Measurements from ENCODE around the gene UBE2Q1. TPM values are rescaled to one million over a fixed set of nuclear protein-coding genes. Genes with fewer than 3 reads are reported as not detected.
"Not testable (repeated sequence)": the region's sequence is repeated elsewhere in the genome, so short reads cannot be mapped to it uniquely, and the experiment has no call there.

UBE2Q1 gene
- total RNA-seq, 2 experiments from 2014 or later: 84.4 to 87.4 TPM

DNA sequence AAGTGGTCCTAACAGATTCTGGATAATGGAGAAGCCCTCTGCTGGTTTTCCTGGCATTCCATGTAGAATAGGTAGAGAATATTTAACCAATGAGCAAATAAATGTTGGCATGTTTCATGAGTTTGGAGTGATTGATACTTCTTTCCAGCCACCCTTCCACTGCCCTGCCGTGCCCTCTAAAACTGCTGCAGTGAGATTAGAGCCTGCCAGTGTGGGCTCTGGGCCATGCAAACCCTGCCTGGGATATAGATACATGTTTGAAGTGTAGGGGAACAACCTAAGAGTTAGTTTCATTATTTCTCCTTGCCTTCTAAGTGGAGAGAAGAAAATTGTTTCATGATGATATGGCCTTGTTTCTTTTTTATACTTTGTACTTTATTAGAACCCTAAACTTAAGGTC is 10.4 kb downstream of the UBE2Q1 start:
- peaks cover 8% of the 10 kb centered on the region for H3K4me1 Mint-ChIP-seq
- H3K9me3 Mint-ChIP-seq: no peaks in the 10 kb centered on the region
- no peak overlapping the region for H3K4me3 Mint-ChIP-seq
- no peak for DNase-seq
- no peak overlapping the region for H3K27ac Mint-ChIP-seq
- H3K27me3 Mint-ChIP-seq: no peaks in the 10 kb centered on the region
- H3K36me3 Mint-ChIP-seq: peaks cover 7% of the 10 kb centered on the region

DNA sequence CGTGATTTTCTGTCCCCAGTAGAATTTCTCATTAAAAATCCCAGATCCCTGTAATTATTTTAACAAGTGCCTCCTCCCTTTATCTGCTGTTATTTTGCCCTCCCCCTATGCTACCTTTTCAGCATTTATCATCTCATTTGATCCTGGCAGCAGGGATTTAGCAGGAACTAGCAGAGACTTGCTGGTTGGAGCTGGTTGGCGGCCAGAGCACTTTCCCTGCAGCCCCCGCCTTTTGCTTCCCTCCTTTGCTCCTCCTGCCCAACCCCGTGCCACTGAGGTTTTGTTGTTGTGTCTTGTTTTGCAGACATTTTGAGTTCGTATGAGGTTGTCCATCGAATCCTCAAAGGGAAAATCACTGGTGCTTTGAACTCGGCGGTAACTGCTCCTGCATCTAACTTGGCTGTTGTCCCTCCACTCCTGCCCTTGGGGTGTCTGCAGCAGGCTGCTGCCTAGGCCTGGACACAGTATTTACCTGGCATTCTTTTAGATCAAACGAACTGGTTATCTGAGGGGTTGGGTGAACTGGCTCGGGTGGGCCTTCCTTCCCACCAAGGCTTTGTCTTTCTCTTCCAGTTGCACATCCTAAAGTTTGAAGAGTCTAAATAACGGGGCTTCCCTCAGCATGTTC is 11.2 kb downstream of the UBE2Q1 start:
- Mint-ChIP-seq H3K27me3 (no peaks in the 10 kb centered on the region), H3K9me3 (no peaks in the 10 kb centered on the region), H3K4me3 (no peak overlapping the region), H3K36me3 (peaks cover 5% of the 10 kb centered on the region), H3K27ac (no peak overlapping the region), H3K4me1 (peaks cover 8% of the 10 kb centered on the region)
- DNase-seq: no peak

DNA sequence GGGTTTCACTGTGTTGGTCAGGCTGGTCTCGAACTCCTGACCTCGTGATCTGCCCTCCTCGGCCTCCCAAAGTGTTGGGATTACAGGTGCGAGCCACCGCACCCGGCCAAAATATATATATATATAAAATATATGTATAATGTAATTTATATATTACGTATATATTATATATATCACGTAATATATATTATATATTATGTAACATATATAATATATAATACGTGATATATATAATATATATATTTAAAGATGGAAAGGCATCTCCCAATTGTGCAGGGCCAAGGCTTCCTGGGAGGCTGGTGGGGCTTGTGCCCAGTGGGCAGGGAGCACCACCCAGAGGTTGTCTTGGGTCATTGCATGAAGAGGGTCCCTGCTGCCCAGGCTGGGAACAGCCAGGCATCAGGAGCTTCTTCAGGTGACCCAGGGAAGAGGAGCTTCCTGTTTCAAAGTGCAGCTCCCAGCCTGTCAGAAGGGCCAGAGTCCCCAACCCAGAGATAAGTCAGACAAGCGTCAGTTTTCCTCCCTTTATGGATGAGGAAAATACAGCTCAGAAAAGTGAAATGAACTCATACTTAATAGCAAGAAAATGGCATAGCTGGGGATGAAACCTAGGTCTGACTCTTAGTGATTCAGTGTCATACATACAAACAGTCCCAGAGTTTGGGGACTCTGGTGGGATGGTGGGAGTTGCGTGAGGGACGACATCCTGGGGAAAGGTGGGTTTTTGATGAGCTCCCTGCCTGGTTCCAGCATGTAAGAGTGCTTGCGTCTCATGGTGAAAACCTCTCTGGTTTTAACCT is 12.0 kb downstream of the UBE2Q1 start:
- no peak overlapping the region for H3K27ac Mint-ChIP-seq

DNA sequence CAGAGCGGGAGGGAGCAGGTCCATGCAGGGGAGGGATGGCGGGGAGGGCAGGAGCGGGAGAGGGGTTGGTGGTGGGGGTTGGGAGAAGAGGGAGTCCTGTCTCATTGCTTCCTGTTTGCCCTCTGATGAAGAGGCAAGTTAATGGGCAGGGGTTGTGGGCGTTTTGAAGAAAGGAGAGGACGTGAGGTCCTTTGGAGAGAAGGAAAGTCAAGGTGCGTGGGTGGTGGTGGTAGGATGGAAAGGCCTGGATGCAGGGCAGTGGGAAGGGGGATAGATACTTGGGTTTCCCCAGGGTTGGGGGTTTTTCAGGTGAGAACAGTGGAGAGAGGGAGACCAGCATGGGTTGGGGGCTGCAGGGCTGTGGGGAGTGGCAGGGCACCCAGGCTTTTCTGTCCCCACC is 17.2 kb downstream of the UBE2Q1 start:
- DNase-seq: no peak
- H3K9me3 Mint-ChIP-seq: no peaks in the 10 kb centered on the region
- H3K27me3 Mint-ChIP-seq: peaks cover 4% of the 10 kb centered on the region
- H3K4me3 Mint-ChIP-seq: no peak overlapping the region
- no peak overlapping the region for H3K27ac Mint-ChIP-seq
- no peaks in the 10 kb centered on the region for H3K36me3 Mint-ChIP-seq
- H3K4me1 Mint-ChIP-seq: no peaks in the 10 kb centered on the region

More for the DNA sequence above, 12.0 kb downstream of the UBE2Q1 start:
- peak; percentile 63 for DNase-seq
- Mint-ChIP-seq H3K27me3 (no peaks in the 10 kb centered on the region), H3K36me3 (peaks cover 5% of the 10 kb centered on the region), H3K4me1 (peaks cover 8% of the 10 kb centered on the region), H3K9me3 (no peaks in the 10 kb centered on the region), H3K4me3 (no peak overlapping the region)

DNA sequence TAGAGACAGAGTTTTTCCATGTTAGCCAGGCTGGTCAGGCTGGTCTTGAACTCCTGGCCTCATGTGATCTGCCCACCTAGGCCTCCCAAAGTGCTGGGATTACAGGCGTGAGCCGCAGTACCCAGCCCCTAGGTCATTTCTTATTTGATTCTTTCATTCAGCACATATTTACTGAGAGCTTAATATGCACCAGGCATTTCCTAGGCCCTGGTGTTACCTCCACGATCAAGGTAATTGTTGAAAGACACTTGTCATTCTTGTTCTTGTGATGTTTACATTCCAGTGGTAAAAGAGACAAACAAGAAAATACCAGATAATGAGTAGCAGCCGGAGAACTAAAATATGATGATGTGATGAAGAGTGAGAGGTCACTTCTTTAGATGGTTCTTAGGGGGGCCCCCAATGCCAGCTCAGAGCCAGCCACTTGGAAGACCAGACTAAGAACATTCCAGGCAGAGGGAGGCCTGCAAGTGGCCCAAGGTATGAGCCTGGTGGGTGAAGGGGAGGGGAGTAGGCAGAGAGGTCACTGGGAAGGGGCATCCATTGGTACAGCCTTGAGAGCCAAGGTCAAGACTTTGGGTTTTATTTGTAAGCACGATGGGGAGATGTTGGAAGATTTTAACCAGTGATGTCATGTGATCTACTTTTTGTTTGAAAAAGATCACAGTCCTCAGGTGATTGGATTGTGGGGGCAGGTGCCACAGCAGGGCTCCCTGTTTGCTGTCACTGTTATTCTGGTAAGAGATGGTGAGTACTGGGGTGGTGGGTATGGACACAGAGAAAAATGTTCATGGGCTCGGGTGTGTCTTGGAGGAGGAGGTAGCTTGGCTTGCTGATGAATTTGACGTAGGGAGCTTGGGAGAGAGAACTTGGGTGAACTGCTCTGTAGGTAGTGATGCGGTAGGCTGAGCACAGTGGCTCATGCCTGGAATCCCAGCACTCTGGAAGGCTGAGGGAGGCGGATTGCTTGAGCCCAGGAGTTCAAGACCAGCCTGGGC is 18.7 kb downstream of the UBE2Q1 start:
- no peak overlapping the region for H3K27ac Mint-ChIP-seq
- no peaks in the 10 kb centered on the region for H3K4me1 Mint-ChIP-seq
- no peak for DNase-seq
- no peaks in the 10 kb centered on the region for H3K36me3 Mint-ChIP-seq
- H3K9me3 Mint-ChIP-seq: no peaks in the 10 kb centered on the region
- no peak overlapping the region for H3K4me3 Mint-ChIP-seq
- peaks cover 4% of the 10 kb centered on the region for H3K27me3 Mint-ChIP-seq

DNA sequence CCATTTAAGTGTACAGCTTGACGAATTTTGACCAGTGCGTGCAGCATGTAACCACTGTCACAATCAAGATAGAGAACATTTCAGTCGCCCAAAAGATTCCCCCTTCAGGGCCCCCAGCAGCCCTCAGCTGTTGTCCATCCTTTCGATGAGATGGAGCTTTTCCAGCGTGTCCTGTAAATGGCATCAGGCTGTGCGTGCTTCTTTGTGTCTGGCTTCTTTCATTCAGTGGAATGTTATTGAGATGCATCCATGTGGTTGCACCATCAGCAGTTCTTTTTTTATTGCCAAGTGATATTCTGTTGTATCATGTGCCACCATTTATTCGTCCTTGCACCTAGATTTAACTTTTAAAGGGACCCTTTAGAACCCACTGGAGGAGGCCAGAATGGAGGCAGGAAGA is 21.9 kb downstream of the UBE2Q1 start:
- Mint-ChIP-seq H3K27me3 (peaks cover 4% of the 10 kb centered on the region), H3K9me3 (no peaks in the 10 kb centered on the region), H3K27ac (no peak overlapping the region)

DNA sequence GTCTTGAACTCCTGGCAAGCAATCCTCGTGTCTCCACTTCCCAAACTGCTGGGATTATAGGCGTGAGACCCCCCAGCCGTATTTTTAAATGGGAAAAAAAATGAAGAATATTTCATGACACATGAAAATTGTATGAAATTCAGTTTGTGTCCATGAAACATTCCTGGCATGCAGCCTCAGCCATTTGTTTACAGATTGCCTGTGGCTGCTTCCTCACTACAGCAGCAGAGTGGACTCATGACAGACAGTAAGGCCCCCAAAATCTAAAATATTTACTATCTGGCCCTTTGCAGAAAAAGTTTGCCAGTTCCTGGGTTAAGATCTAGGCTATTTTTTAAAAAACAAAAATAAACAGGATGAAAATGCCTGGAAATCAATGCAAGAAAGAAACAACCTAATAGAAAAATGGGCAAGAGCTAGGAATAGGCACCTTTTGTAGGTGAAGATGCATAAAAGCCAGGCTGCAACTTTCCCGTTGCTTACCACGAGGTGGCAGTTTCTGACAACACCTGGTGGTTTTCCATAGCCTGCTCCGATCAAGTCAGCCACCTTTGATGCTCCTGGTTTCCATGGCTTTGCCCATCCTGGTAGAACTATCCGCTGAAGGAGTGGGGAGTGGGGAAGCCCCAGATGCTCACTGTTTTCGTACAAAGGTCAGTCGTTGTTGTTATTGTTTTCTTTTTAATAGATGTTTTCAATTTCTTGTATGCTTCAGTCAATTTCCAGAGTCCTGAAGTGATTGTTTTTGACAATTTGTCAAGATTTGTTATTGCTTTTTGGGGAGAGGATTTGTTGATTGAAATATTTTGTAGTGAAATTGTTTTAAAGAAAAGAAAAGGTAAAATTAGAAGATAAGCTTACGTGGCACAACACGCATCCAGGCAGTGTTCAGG is 24.3 kb downstream of the UBE2Q1 start:
- no peak for DNase-seq
- no peaks in the 10 kb centered on the region for H3K36me3 Mint-ChIP-seq
- H3K4me3 Mint-ChIP-seq: no peak overlapping the region
- H3K9me3 Mint-ChIP-seq: no peaks in the 10 kb centered on the region
- no peaks in the 10 kb centered on the region for H3K4me1 Mint-ChIP-seq
- peaks cover under 1% of the 10 kb centered on the region for H3K27me3 Mint-ChIP-seq
- H3K27ac Mint-ChIP-seq: no peak overlapping the region

More for the DNA sequence above, 21.9 kb downstream of the UBE2Q1 start:
- DNase-seq: no peak
- Mint-ChIP-seq H3K4me3 (no peak overlapping the region), H3K36me3 (no peaks in the 10 kb centered on the region), H3K4me1 (no peaks in the 10 kb centered on the region)

DNA sequence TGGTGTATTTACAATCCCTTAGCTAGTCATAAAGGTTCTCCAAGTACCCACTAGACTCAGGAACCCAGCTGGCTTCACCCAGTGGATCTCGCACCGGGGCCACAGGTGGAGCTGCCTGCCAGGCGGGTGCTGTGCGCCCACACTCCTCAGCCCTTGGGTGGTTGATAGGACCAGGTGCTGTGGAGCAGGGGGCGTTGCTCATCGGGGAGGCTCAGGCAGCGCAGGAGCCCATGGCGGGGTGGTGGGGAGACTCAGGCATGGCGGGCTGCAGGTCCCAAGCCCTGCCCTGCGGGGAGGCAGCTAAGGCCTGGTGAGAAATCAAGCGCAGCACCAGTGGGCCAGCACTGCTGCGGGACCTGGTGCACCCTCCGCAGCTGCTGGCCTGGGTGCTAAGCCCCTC is 26.5 kb downstream of the UBE2Q1 start:
- H3K4me3 Mint-ChIP-seq, DNase-seq, H3K36me3 Mint-ChIP-seq, H3K27ac Mint-ChIP-seq, H3K9me3 Mint-ChIP-seq, H3K27me3 Mint-ChIP-seq, H3K4me1 Mint-ChIP-seq: not testable (repeated sequence)

DNA sequence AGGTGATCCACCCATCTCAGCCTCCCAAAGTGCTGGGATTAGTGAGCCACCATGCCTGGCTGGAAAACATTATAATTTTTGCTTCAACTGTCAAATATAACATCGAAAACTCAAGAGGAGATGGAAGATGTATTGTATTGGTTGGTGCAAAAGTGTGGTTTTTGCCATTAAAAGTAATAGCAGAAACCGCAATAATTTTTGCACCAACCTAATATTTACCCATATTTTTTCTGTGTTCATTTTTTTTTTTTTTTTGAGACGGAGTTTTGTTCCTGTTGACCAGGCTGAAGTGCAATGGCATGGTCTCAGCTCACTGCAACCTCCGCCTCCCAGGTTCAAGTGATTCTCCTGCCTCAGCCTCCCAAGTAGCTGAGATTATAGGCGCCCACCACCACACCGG is 29.2 kb downstream of the UBE2Q1 start:
- Mint-ChIP-seq H3K27me3 (peaks cover 3% of the 10 kb centered on the region), H3K36me3 (no peaks in the 10 kb centered on the region)
- no peak for DNase-seq

DNA sequence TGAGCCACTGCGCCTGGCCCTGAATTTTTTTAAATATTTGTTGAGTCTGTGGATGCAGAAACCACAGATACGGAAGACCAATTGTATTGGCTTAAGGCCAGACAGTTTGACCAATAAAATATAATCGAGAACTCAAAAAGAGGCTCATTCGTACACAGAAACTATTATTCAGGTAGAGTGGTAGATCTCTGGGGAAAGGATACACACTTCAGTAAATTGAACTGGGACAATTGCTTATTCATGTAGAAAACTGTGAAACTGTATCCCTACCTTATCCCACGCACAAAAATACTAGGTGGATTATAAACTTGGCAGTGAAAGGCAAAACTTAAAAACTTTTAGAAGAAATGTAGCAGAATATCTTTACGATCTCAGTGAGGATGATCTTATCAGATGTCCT is 31.3 kb downstream of the UBE2Q1 start:
- DNase-seq: no peak
- H3K36me3 Mint-ChIP-seq: no peaks in the 10 kb centered on the region
- H3K27me3 Mint-ChIP-seq: peaks cover 3% of the 10 kb centered on the region
- H3K27ac Mint-ChIP-seq: no peak overlapping the region
- H3K4me3 Mint-ChIP-seq: no peak overlapping the region
- no peaks in the 10 kb centered on the region for H3K9me3 Mint-ChIP-seq
- H3K4me1 Mint-ChIP-seq: no peaks in the 10 kb centered on the region

More for the DNA sequence above, 29.2 kb downstream of the UBE2Q1 start:
- H3K9me3 Mint-ChIP-seq: no peaks in the 10 kb centered on the region
- no peak overlapping the region for H3K27ac Mint-ChIP-seq
- H3K4me1 Mint-ChIP-seq: no peaks in the 10 kb centered on the region
- no peak overlapping the region for H3K4me3 Mint-ChIP-seq

DNA sequence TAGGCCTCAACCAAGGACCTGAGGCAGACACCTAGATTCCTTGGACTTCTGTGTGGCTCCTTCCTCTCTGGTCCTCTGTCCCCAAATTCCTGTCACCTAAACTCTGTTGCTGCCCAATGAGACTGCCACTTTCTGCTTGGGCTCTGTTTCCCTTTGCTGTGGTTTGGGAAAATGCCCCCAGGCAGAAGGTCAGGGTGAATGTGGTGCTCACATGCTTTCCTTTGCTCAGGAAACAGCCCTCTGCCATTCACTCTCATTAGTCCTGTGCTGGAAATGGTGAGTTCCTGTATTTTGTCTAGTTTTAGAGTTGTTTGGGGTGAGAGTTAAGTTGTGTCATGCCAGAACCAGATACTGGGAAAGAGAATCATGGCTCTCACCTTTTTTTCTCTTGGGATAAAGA is 33.6 kb downstream of the UBE2Q1 start:
- Mint-ChIP-seq H3K27me3 (peaks cover 3% of the 10 kb centered on the region), H3K27ac (no peak overlapping the region), H3K9me3 (no peaks in the 10 kb centered on the region), H3K4me1 (peaks cover 3% of the 10 kb centered on the region), H3K36me3 (no peaks in the 10 kb centered on the region), H3K4me3 (no peak overlapping the region)
- no peak for DNase-seq

DNA sequence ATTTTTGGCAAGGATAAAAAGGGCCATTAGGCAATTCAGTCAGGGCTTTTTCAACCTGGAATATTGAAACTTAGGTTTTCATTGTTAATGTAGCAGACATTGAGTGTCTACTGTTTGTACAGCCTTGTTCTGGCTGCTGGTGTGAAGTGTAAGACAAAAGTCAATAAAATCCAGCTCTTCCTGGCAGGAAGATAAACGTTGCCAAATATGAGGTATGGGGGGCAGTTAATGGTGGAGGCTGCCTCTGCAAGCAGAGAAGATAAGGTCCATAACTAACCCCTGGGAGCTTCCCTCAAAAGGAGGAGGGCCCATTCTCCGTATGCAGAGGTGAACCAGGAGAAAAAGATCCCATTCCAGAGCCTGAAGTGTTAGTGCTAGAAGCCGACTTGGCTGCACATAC is 36.8 kb downstream of the UBE2Q1 start:
- peaks cover 3% of the 10 kb centered on the region for H3K4me1 Mint-ChIP-seq
- DNase-seq: no peak
- H3K36me3 Mint-ChIP-seq: no peaks in the 10 kb centered on the region
- no peaks in the 10 kb centered on the region for H3K27me3 Mint-ChIP-seq
- no peaks in the 10 kb centered on the region for H3K9me3 Mint-ChIP-seq
- H3K4me3 Mint-ChIP-seq: no peak overlapping the region
- no peak overlapping the region for H3K27ac Mint-ChIP-seq

DNA sequence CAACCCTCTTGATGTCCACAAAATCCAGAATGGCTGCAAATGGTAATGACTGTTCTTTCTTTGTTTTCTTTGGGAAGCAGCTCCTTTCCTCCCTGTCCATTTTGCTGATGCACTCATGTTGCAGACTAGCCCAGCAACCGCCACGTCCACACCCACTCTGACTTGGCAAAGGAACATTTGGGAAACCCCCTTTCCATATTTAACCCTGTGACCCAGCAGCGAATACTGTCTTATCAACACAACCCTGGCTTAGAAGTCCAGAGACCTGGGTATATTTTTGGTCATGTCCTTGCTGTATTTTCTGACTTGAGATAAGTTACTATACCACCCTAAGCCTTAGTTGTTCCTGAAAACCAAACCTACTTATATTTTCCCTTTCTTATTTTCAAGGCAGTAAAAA is 38.1 kb downstream of the UBE2Q1 start:
- Mint-ChIP-seq H3K27ac (no peak overlapping the region), H3K27me3 (no peaks in the 10 kb centered on the region), H3K36me3 (no peaks in the 10 kb centered on the region), H3K4me1 (peaks cover 3% of the 10 kb centered on the region), H3K4me3 (no peak overlapping the region), H3K9me3 (no peaks in the 10 kb centered on the region)
- no peak for DNase-seq

DNA sequence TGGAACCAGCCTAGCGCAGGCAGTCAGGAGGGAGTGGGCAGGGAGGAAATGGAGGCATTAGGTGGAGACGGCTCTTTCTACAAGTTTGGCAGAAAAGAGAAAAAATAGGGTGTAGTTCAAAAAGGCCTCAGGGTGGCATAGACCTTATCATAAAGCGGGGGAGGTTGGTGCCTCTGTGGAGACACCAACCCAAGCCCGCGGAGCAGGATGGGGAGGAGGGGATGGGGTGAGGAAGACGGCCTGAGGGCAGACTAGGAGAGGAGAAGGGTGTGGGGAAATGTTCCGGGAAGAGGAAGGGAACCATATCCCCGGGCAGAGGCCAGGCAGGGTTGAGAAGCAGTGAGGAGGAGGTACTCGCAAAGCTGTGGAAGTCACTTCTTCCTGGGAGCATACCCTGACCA is 38.9 kb downstream of the UBE2Q1 start:
- Mint-ChIP-seq H3K27me3 (no peaks in the 10 kb centered on the region), H3K4me1 (peaks cover 3% of the 10 kb centered on the region), H3K27ac (no peak overlapping the region), H3K9me3 (no peaks in the 10 kb centered on the region), H3K4me3 (no peak overlapping the region), H3K36me3 (no peaks in the 10 kb centered on the region)
- DNase-seq: no peak

All from activated naive CD8-positive, alpha-beta T cell treated with anti-CD3 and anti-CD28 coated beads for 36 hours (primary cell).